GM10248 (cell line): ENCODE results near the gene CFAP100.

ENCODE experiments used
- CTCF ChIA-PET: fragments of 300-600 bp; sonication (Branson Sonifier 250); formaldehyde crosslinking; extraction: SDS; loops from one replicate; lab custom pipeline; 2021; ENCODE audit warnings: antibody characterized with exemption; lab: Yijun Ruan, JAX
- POLR2A ChIA-PET: fragments of 350-650 bp; sonication (Branson Sonifier 250); formaldehyde crosslinking; extraction: SDS; loops from one replicate; lab custom pipeline; 2020; ENCODE audit warnings: antibody characterized with exemption; lab: Yijun Ruan, JAX
- DNase-seq: peaks from one replicate; pipeline ENCODE4 v3.0.0; 2012; ENCODE audit errors: extremely low spot score
- CTCF ChIP-seq: IDR thresholded peaks from 2 replicates; pipeline ENCODE4 v1.5.1; 2012; ENCODE audit warnings: mild to moderate bottlenecking, low read depth; ENCODE audit errors: extremely low read depth, missing control alignments, control extremely low read depth

The CFAP100 gene

GRCh38 chr3:126369490-126369889 lies 25.2 kb upstream of the CFAP100 start:
- TF ChIP-seq CTCF = no peak
- POLR2A ChIA-PET = no interaction called here
- CTCF ChIA-PET = no interaction called here
- no peak for DNase-seq

- CTCF ChIA-PET = no interaction called here
- no peak for DNase-seq
- POLR2A ChIA-PET = no interaction called here
- TF ChIP-seq CTCF = no peak
Observed at GRCh38 chr3:126370055-126370454, 24.7 kb upstream of the CFAP100 start.

GRCh38 chr3:126370606-126371005 lies 24.1 kb upstream of the CFAP100 start:
- ChIA-PET POLR2A (no interaction called here), CTCF (no interaction called here)
- TF ChIP-seq CTCF = no peak
- no peak for DNase-seq

DNA sequence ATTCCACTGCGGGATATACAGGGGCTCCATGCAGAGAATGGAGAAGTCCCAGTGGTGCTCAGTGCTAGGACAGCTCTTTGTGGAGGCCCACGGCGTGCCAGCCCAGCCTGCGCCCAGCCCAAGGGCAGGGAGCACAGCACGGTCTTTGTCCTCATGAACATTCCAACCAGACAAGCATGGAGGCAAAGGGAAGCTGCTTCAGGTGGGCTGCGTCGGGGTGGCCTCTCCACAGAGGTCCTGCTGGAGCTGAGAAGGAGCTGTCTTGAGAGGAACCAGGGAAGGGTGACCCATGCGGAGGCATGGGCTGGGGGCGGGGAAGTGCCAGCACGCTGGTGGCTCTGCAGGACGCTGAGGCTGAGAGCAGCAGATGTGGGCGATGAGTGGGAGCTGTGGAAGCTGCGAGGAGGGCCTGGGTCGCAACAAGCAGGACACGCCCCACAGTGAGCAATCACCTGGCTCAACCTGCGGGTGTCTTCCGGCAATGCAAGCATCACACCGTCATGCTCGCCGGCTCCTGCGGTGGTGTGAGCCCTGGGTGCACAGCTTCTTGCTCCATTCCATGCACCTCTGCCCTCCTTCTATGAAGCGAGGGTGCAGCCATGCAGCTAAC lies 23.5 kb upstream of the CFAP100 start:
- no peak for TF ChIP-seq CTCF
- POLR2A ChIA-PET = no interaction called here
- no peak for DNase-seq
- CTCF ChIA-PET = interaction anchor here (1.1 kb wide), 1 partner anchor 24 kb away, joined by 3 read pairs; no protein-coding TSS in a partner anchor

DNA sequence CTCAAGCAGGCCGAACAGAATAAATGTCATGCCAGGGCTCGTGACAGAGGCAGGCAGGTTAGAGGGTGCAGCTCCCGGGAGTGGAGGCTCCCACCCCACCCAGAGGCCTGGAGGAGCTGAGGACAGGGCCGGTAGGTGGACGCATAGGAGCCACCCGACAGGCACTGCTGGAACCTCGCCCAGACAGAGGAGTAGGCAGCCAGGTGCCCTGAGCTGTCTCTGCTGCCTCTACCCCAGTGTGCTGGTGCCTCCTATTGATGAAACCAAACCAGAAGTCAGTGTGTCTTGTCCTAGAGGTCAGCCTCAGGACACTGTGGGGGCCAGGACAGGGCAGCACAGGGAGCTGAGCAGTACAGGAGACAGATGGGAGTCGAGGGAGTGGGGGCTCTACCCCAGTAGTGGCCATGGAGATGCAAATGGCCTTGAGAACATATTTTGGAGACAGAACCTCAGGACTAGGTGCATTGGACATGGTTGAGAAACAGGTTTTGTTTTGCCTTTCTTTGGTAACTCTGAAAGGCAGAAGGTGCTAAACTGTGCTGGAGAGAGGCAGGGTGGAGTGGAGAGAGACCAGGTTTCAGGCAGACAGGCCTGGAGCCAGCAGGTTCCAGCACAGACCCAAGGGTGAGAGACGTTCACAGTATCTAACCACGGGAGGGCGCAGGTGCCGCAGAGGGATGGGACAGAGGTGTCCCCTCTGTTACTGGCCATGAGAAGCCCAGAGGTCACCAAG lies 22.1 kb upstream of the CFAP100 start:
- ChIA-PET POLR2A (no interaction called here), CTCF (no interaction called here)
- DNase-seq = no peak
- TF ChIP-seq CTCF = no peak

- DNase-seq = no peak
- TF ChIP-seq CTCF = no peak
- ChIA-PET POLR2A (no interaction called here), CTCF (no interaction called here)
Observed at GRCh38 chr3:126373146-126373613, 21.5 kb upstream of the CFAP100 start.
